ENCODE results near the gene OTOG.

The OTOG gene

GRCh38 chr11:17581036-17581731 is 34.1 kb downstream of the OTOG start:
- H3K9ac ChIP-seq (ENCODE audit: low read length): no peak overlapping the region
- no peaks in the 10 kb centered on the region for H3K9me2 ChIP-seq (replicated peaks; ENCODE audit: insufficient read depth, low read length)
- no peak overlapping the region for H2AFZ ChIP-seq (ENCODE audit: low read depth, low read length, severe bottlenecking)
- TF ChIP-seq CTCF (IDR thresholded peaks at IDR 0.05; ENCODE audit: insufficient read depth, low read length, poor library complexity, severe bottlenecking) (no peak), EZH2phosphoT487 (conservative IDR thresholded peaks at IDR 0.05; ENCODE audit: low read length) (no peak)
- H3K79me2 ChIP-seq (ENCODE audit: insufficient read depth, low read length): no peaks in the 10 kb centered on the region
- no peaks in the 10 kb centered on the region for H3K27me3 ChIP-seq (ENCODE audit: low read length)
- H3K27ac ChIP-seq (ENCODE audit: low read depth, low read length): no peak overlapping the region
- H4K20me1 ChIP-seq (ENCODE audit: low read depth, low read length): no peaks in the 10 kb centered on the region
- H3K36me3 ChIP-seq (ENCODE audit: low read length): no peaks in the 10 kb centered on the region
- no peaks in the 10 kb centered on the region for H3F3A ChIP-seq (ENCODE audit: insufficient read depth)
- H3K4me3 ChIP-seq (ENCODE audit: insufficient read depth, low read length, poor library complexity, severe bottlenecking): no peak overlapping the region
- no peaks in the 10 kb centered on the region for H3K9me3 ChIP-seq (ENCODE audit: insufficient read depth, low read length)
- no peak overlapping the region for H3K4me2 ChIP-seq (ENCODE audit: low read depth, low read length, poor library complexity, severe bottlenecking)

- Histone ChIP-seq H3K36me3 (ENCODE audit: low read length) (no peaks in the 10 kb centered on the region), H3K27ac (ENCODE audit: low read depth, low read length) (no peak overlapping the region), H3K27me3 (ENCODE audit: low read length) (no peaks in the 10 kb centered on the region), H3K9me3 (ENCODE audit: insufficient read depth, low read length) (no peaks in the 10 kb centered on the region), H4K20me1 (ENCODE audit: low read depth, low read length) (no peaks in the 10 kb centered on the region), H3K9ac (ENCODE audit: low read length) (no peak overlapping the region), H3K4me2 (ENCODE audit: low read depth, low read length, poor library complexity, severe bottlenecking) (no peak overlapping the region), H3F3A (ENCODE audit: insufficient read depth) (no peaks in the 10 kb centered on the region), H3K4me3 (ENCODE audit: insufficient read depth, low read length, poor library complexity, severe bottlenecking) (no peak overlapping the region), H3K79me2 (ENCODE audit: insufficient read depth, low read length) (no peaks in the 10 kb centered on the region), H3K9me2 (replicated peaks; ENCODE audit: insufficient read depth, low read length) (no peaks in the 10 kb centered on the region), H2AFZ (ENCODE audit: low read depth, low read length, severe bottlenecking) (no peak overlapping the region)
- TF ChIP-seq EZH2phosphoT487 (conservative IDR thresholded peaks at IDR 0.05; ENCODE audit: low read length) (no peak), CTCF (IDR thresholded peaks at IDR 0.05; ENCODE audit: insufficient read depth, low read length, poor library complexity, severe bottlenecking) (no peak)
Measured at GRCh38 chr11:17581732-17582053, 34.6 kb downstream of the OTOG start.

GRCh38 chr11:17585911-17586695 is 39.0 kb downstream of the OTOG start:
- H4K20me1 ChIP-seq (ENCODE audit: low read depth, low read length): no peaks in the 10 kb centered on the region

More at GRCh38 chr11:17585911-17586695, 39.0 kb downstream of the OTOG start:
- no peak overlapping the region for H3K4me3 ChIP-seq (ENCODE audit: insufficient read depth, low read length, poor library complexity, severe bottlenecking)
- H3F3A ChIP-seq (ENCODE audit: insufficient read depth): no peaks in the 10 kb centered on the region
- no peaks in the 10 kb centered on the region for H3K9me2 ChIP-seq (replicated peaks; ENCODE audit: insufficient read depth, low read length)
- no peaks in the 10 kb centered on the region for H3K79me2 ChIP-seq (ENCODE audit: insufficient read depth, low read length)
- no peak overlapping the region for H3K27ac ChIP-seq (ENCODE audit: low read depth, low read length)
- no peak overlapping the region for H3K4me2 ChIP-seq (ENCODE audit: low read depth, low read length, poor library complexity, severe bottlenecking)
- no peak overlapping the region for H2AFZ ChIP-seq (ENCODE audit: low read depth, low read length, severe bottlenecking)
- no peaks in the 10 kb centered on the region for H3K9me3 ChIP-seq (ENCODE audit: insufficient read depth, low read length)
- TF ChIP-seq EZH2phosphoT487 (conservative IDR thresholded peaks at IDR 0.05; ENCODE audit: low read length) (no peak), CTCF (IDR thresholded peaks at IDR 0.05; ENCODE audit: insufficient read depth, low read length, poor library complexity, severe bottlenecking) (no peak)
- H3K9ac ChIP-seq (ENCODE audit: low read length): no peak overlapping the region
- H3K36me3 ChIP-seq (ENCODE audit: low read length): no peaks in the 10 kb centered on the region
- H3K27me3 ChIP-seq (ENCODE audit: low read length): no peaks in the 10 kb centered on the region

Measured in SU-DHL-6 (cell line).